GM12864 (cell line): ENCODE data around the gene DACH1.

ENCODE experiments used
- DNase-seq: peaks from one replicate; pipeline ENCODE4 v3.0.0-alpha.2; 2011; ENCODE audit warnings: low read depth
- H3K4me3 ChIP-seq: 2 replicates; pipeline ENCODE4 v1.5.1; 2011; ENCODE audit warnings: mild to moderate bottlenecking, low read depth, low read length, control low read depth
- TF ChIP-seq, protein P1 (sequence below): IDR thresholded peaks from 2 replicates; pipeline ENCODE4 v1.5.1; 2011; ENCODE audit warnings: low read depth, mild to moderate bottlenecking, moderate library complexity, low read length, control low read depth, inconsistent platforms; ENCODE audit errors: missing control alignments

Gene DACH1

DNA sequence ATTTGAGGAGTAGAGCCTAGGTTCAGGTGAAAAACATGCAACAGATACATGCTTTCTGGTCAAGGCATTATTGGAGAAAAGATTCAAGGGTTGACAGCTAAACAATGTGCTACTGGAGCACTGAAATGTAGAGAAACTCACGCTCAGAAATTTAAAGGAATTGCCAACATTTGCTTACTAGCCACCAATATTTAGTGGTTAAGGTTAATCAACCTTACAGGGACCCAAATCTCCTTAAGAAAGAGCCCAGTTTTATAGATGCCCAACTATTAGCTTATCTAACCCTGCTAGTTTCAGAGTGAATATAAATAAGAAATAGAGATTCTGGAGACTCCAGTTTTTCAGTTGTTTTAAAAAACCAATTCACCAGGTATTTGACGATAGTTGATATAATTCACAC is 203.6 kb downstream of the DACH1 start:
- DNase-seq, result no peak
- TF ChIP-seq, protein P1, sequence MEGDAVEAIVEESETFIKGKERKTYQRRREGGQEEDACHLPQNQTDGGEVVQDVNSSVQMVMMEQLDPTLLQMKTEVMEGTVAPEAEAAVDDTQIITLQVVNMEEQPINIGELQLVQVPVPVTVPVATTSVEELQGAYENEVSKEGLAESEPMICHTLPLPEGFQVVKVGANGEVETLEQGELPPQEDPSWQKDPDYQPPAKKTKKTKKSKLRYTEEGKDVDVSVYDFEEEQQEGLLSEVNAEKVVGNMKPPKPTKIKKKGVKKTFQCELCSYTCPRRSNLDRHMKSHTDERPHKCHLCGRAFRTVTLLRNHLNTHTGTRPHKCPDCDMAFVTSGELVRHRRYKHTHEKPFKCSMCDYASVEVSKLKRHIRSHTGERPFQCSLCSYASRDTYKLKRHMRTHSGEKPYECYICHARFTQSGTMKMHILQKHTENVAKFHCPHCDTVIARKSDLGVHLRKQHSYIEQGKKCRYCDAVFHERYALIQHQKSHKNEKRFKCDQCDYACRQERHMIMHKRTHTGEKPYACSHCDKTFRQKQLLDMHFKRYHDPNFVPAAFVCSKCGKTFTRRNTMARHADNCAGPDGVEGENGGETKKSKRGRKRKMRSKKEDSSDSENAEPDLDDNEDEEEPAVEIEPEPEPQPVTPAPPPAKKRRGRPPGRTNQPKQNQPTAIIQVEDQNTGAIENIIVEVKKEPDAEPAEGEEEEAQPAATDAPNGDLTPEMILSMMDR, result no peak
- no peak overlapping the region for H3K4me3 ChIP-seq

DNA sequence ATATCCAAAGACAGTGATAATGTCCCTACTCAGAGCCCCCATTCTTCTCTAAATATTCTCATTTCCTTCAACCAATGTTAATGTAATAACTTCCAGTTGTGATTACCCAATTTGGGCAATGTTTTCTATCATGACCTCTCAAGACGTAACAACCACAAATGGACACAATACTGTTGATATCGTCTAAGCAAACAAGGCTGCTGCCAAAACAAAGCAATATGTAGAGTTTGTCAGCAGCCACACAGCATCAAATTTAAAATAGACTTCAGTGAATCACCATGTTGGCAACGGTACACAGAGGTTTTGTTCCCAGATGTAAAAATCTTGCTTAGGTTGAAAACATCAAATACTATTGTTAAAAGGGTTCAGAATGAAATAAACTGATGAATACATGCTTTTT is 205.1 kb downstream of the DACH1 start:
- DNase-seq, result no peak

DNA sequence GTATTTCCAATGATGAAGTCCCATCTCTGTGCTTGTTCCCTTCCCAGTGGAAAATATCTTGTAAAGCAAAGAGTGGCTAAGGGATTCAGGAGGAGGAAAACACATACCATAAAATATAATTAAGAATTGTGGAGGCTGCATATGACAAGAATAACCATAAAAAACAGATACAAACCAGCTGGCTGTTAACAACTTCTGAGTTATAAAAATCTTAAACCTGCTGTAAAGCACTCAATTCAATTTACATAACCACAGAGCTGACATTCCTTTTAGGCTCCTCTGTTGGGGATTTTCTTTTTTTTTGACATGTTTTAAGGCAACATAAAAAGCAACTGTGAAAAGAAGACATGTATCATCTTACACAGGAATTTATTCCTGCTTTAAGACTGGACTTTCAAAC is 207.6 kb downstream of the DACH1 start:
- no peak for DNase-seq
- H3K4me3 ChIP-seq, result no peak overlapping the region
- TF ChIP-seq, protein P1, result no peak

More for the DNA sequence above, 205.1 kb downstream of the DACH1 start:
- TF ChIP-seq, protein P1, result no peak
- H3K4me3 ChIP-seq, result no peak overlapping the region

DNA sequence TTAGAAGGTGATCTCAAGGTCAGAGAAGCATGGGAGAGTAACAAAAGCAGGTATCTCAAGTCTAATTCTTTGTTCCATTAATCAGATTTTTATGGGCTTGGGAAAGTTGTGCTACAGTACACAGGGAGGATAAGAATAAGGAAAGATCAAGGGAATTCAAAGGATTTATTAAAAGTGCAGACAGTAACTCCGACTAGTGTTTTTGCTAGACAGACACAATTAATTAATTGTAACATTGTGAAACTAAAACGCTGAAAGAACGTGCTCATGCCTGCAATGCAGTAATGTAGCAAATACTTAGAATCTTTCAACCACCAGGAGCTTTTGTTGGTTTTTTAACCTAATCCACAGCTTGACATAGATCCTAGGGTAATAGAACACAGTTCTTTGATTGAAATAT is 221.5 kb downstream of the DACH1 start:
- no peak for DNase-seq
- TF ChIP-seq, protein P1, result no peak

DNA sequence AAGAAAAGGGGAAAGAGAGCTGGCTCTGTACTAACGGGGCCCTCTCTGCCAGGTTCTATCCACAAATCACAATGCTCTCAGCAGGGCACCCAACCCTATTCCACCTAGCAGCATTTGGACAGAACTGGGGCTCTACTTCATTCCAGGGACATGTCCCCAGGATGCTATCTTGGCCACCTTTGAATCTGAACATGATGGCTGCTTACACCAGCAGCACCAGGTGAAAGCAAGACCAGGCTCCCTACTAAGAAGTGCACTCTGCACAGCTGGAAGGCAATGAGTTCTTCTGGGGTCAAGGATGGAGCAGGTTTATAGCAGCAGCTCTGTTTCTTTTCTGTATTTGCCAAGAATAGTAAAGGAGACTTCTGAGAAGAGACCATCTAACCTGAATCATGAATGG is 222.4 kb downstream of the DACH1 start:
- no peak for DNase-seq
- TF ChIP-seq, protein P1, result no peak
- H3K4me3 ChIP-seq, result no peak overlapping the region

More for the DNA sequence above, 221.5 kb downstream of the DACH1 start:
- H3K4me3 ChIP-seq, result no peak overlapping the region

DNA sequence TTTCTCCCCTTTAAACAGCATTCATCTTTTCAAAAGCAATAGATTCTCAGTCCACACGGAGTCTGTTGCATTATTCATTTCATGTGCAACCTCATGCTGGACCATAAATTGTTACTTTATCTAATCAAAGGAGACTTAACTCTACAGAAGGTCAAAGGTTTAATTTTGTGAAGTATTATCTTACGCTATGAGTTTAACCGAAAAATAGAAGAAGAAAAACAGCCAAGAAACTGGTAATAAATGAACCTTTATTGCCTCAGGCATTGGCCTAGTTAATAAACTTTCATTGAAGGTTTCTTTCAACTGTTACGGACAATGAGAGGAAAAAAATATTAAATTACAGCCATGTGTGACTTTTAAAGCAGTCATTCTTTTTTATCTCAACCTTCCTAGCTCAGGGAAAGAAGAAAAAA is 223.6 kb downstream of the DACH1 start:
- TF ChIP-seq, protein P1, result no peak
- no peak overlapping the region for H3K4me3 ChIP-seq
- DNase-seq, result no peak

DNA sequence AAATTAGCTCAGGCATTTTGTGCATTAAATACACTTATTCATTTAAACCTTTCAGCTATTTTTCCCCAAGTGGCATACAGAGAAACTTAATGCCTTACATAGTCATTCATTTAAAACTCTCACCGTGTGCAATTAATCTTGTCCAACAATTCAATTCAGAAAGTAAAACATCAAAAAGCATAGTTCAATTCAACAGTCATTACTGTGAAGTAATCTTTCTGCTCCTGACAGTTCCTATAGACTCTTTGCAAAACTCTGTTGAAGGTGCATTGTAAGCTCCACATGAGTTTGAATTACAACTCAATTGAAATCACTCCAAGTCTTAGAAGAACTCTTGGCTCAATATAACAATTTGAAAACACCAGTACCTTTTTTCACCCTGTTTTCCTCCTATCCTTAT is 228.3 kb downstream of the DACH1 start:
- TF ChIP-seq, protein P1, result no peak
- DNase-seq, result no peak
- H3K4me3 ChIP-seq, result no peak overlapping the region
